HepG2 (cell line): ENCODE measurements around the gene TGM2. TPM values are rescaled to one million over a fixed set of nuclear protein-coding genes. Genes with fewer than 3 reads are reported as not detected.

ENCODE experiments used
- ATAC-seq: fragments of 200-7000 bp; cut with Tn5 transposase; 3 replicates; pipeline ENCODE4 v1.9.1; 2020; ENCODE audit warnings: mild to moderate bottlenecking, moderate library complexity
- Bru-seq: library from RNA; stranded (reverse); fragments of 400-500 nt; gene quantifications from one replicate; lab custom pipeline; 2021; lab: Mats Ljungman, UMichigan
- BruChase-seq, 2 experiments: library from RNA; stranded (reverse); fragments of 400-500 nt; gene quantifications; one replicate each; lab custom pipeline; 2021; lab: Mats Ljungman, UMichigan
- BruUV-seq: library from RNA; stranded (reverse); fragments of 400-500 nt; replicated peaks from 2 replicates; lab custom pipeline; 2021; lab: Mats Ljungman, UMichigan
- CTCF ChIA-PET: fragments of 300-600 bp; formaldehyde crosslinking; extraction: SDS; loops from one replicate; lab custom pipeline; 2021; ENCODE audit warnings: low total read pairs, inconsistent platforms, low intra/inter-chr PET ratio; lab: Yijun Ruan, JAX
- POLR2A ChIA-PET: fragments of 350-600 bp; sonication (Branson Sonifier 250); formaldehyde crosslinking; loops from one replicate; lab custom pipeline; 2020; ENCODE audit warnings: antibody characterized with exemption, inconsistent platforms; lab: Yijun Ruan, JAX
- DNase-seq: peaks from one replicate; pipeline ENCODE4 v3.0.0-alpha.2; 2015; ENCODE audit warnings: low spot score
- FAIRE-seq: peaks from 3 replicates; lab custom pipeline; 2011; peaks lifted over from hg19 to GRCh38; lab: Jason Lieb, UNC
- H2AFZ ChIP-seq: one replicate; pipeline ENCODE4 v1.6.1; 2011; ENCODE audit warnings: low read length, inconsistent platforms
- H3K27ac ChIP-seq: fragments of 300-600 bp; 3 replicates; pipeline ENCODE4 v1.8.0; 2011; ENCODE audit warnings: mixed run types, mild to moderate bottlenecking, mixed read lengths, low read length, inconsistent platforms; ENCODE audit not compliant: insufficient read depth; ENCODE audit errors: extremely low read length
- H3K27me3 ChIP-seq, 2 experiments: fragments of 200-600 bp in 1 of 2; 2 replicates in 1 of 2; 3 replicates in 1 of 2; pipeline versions ENCODE4 v1.6.0 to v1.8.0; 2011; ENCODE audit warnings: low read length in 2 of 2, mild to moderate bottlenecking in 2 of 2, moderate library complexity in 2 of 2, inconsistent platforms in 1 of 2; ENCODE audit not compliant: insufficient read depth in 2 of 2, control insufficient read depth in 1 of 2
- H3K36me3 ChIP-seq, 2 experiments: fragments of 200-600 bp in 1 of 2; replicated peaks in 1 of 2; 2 replicates in 1 of 2; 3 replicates in 1 of 2; pipeline versions ENCODE4 v1.5.1 to v1.8.0; 2011; ENCODE audit warnings: low read length in 2 of 2, inconsistent platforms in 1 of 2; ENCODE audit not compliant: insufficient read depth in 2 of 2, control insufficient read depth in 1 of 2
- H3K4me1 ChIP-seq: 2 replicates; pipeline ENCODE4 v1.5.1; 2012; ENCODE audit warnings: low read length, inconsistent platforms; ENCODE audit not compliant: insufficient read depth
- H3K4me2 ChIP-seq: 2 replicates; pipeline ENCODE4 v1.6.0; 2011; ENCODE audit warnings: low read depth, low read length, inconsistent platforms
- H3K4me3 ChIP-seq, 3 experiments: fragments of 200-600 bp in 1 of 3; sonication (generic), shearing (Covaris generic) in 1 of 3; replicated peaks in 1 of 3; 2 replicates each; pipeline ENCODE4 v1.5.1; 2011 to 2016; ENCODE audit warnings: low read length in 3 of 3, inconsistent platforms in 2 of 3, low read depth in 2 of 3, mild to moderate bottlenecking in 2 of 3, control low read depth in 1 of 3, mixed read lengths in 1 of 3; ENCODE audit not compliant: insufficient read depth in 1 of 3
- H3K79me2 ChIP-seq: one replicate; pipeline ENCODE4 v1.6.1; 2011; ENCODE audit warnings: low read length, inconsistent platforms; ENCODE audit not compliant: insufficient read depth
- H3K9ac ChIP-seq: 2 replicates; pipeline ENCODE4 v1.6.0; 2011; ENCODE audit warnings: mild to moderate bottlenecking, low read depth, low read length, inconsistent platforms; ENCODE audit not compliant: insufficient read depth
- H3K9me3 ChIP-seq: 2 replicates; pipeline ENCODE4 v1.5.1; 2012; ENCODE audit warnings: mild to moderate bottlenecking, low read length
- H4K20me1 ChIP-seq: 2 replicates; pipeline ENCODE4 v1.6.0; 2011; ENCODE audit warnings: inconsistent platforms, mild to moderate bottlenecking, low read length, moderate library complexity; ENCODE audit not compliant: insufficient read depth
- BRF2 ChIP-seq: sonication (generic); formaldehyde crosslinking; IDR thresholded peaks from 2 replicates; pipeline ENCODE4 v1.8.1; 2022; ENCODE audit warnings: mild to moderate bottlenecking, missing genetic modification reagents
- KDM2A ChIP-seq: sonication (generic); formaldehyde crosslinking; IDR thresholded peaks from 2 replicates; pipeline ENCODE4 v1.4.0; 2020; ENCODE audit warnings: low read depth, missing genetic modification reagents, borderline replicate concordance
- KDM6A ChIP-seq: IDR thresholded peaks from 2 replicates; pipeline ENCODE4 v1.6.1; 2016; ENCODE audit warnings: low read depth
- ZHX2 ChIP-seq, 2 experiments: sonication (generic) in 1 of 2; formaldehyde crosslinking in 1 of 2; IDR thresholded peaks; 2 replicates each; pipeline versions ENCODE4 v1.6.1 to v1.9.0; 2014 to 2022; ENCODE audit warnings: antibody characterized with exemption in 1 of 2, borderline replicate concordance in 1 of 2, inconsistent platforms in 1 of 2, low read depth in 1 of 2, missing genetic modification reagents in 1 of 2
- ZNF225 ChIP-seq: sonication (generic); formaldehyde crosslinking; IDR thresholded peaks from 2 replicates; pipeline ENCODE4 v1.4.0; 2020; ENCODE audit warnings: mild to moderate bottlenecking, missing genetic modification reagents
- ZNF597 ChIP-seq: sonication (generic); formaldehyde crosslinking; IDR thresholded peaks from 2 replicates; pipeline ENCODE4 v1.5.0; 2020; ENCODE audit warnings: missing genetic modification reagents
- WGBS: methylation state at CpG from one replicate; pipeline ENCODE4 v1.1.6; 2017; ENCODE audit warnings: low lambda C conversion rate; 5-methylcytosine and 5-hydroxymethylcytosine counted together
- in situ Hi-C: cut with HindIII; loops from 2 replicates; pipeline ENCODE4 v1.10.0; 2017; ENCODE audit warnings: low pct_unique_long_range_greater_than_20kb; ENCODE audit not compliant: extremely low pct_ligation_motif_present
- intact Hi-C: fragments of 100-400 bp; cut with micrococcal nuclease; formaldehyde crosslinking; loops from one replicate; pipeline ENCODE4 v1.10.0; 2022; ENCODE audit not compliant: unreplicated experiment
- long read RNA-seq, 2 experiments: library from RNA in 1 of 2; library from polyadenylated mRNA in 1 of 2; stranded (forward) in 1 of 2; unstranded in 1 of 2; transcript quantifications; one replicate each; pipeline ENCODE4 v2.0.0, GENCODE V29; 2019 to 2022
- polyA minus RNA-seq, 3 experiments: library from RNA; depleted of rRNA, polyadenylated mRNA; stranded (reverse); fragments of >200 nt; gene quantifications; 2 replicates each; pipeline ENCODE4 v1.2.3, GENCODE V29; 2011; ENCODE audit warnings: low replicate concordance in 1 of 3
- polyA plus RNA-seq, 8 experiments: library from polyadenylated mRNA; depleted of rRNA in 3 of 8; stranded (reverse) in 7 of 8; unstranded in 1 of 8; fragments of >200 nt; fragmentation: Illumina TruSeq in 4 of 8; extraction: Trizol in 4 of 8; gene quantifications; 2 replicates each; pipeline versions ENCODE4 v1.2.1 to v1.2.3, GENCODE V29; 2011 to 2016; ENCODE audit warnings: low read depth in 4 of 8, missing spikeins in 1 of 8, mixed read lengths in 1 of 8; ENCODE audit not compliant: insufficient read depth in 1 of 8
- total RNA-seq, 5 experiments: library from RNA; depleted of rRNA; stranded (reverse); fragments of >200 nt; fragmentation: Illumina TruSeq; extraction: Trizol; gene quantifications; 2 replicates each; pipeline ENCODE4 v1.2.3, GENCODE V29; 2016; ENCODE audit warnings: low read depth in 1 of 5

TGM2 gene
- total RNA-seq (2016; rRNA removed; fragmentation: Illumina TruSeq; extraction: Trizol) (4.2 and 4.5 TPM in 2 replicates), polyA plus RNA-seq (2011; rRNA removed) (46.4 and 52.3 TPM in 2 replicates), polyA minus RNA-seq (2011; rRNA and poly(A)+ RNA removed; ENCODE audit: low replicate concordance) (39.1 and 112 TPM in 2 replicates), Bru-seq, nascent RNA (percentile 45 among the genes with signal in this experiment), BruChase-seq, experiment 1, labeled RNA remaining after a 6-hour chase (percentile 57 among the genes with signal in this experiment), BruChase-seq, experiment 2, labeled RNA remaining after a 2-hour chase (percentile 44 among the genes with signal in this experiment)
- total RNA-seq (2016; cell fraction: cytosol; rRNA removed; fragmentation: Illumina TruSeq; extraction: Trizol; ENCODE audit: low read depth) = 0.61 and 0.88 TPM in 2 replicates
- 3.3 and 4.3 TPM in 2 replicates for total RNA-seq (2016; cell fraction: insoluble cytoplasmic fraction; rRNA removed; fragmentation: Illumina TruSeq; extraction: Trizol)
- total RNA-seq (2016; cell fraction: membrane; rRNA removed; fragmentation: Illumina TruSeq; extraction: Trizol) = 2.1 and 2.3 TPM in 2 replicates
- 4.3 and 4.5 TPM in 2 replicates for total RNA-seq (2016; cell fraction: nucleus; rRNA removed; fragmentation: Illumina TruSeq; extraction: Trizol)
- polyA plus RNA-seq (2011; cell fraction: cytosol; rRNA removed) = 39.7 and 45.8 TPM in 2 replicates
- 48.4 and 54.8 TPM in 2 replicates for polyA plus RNA-seq (2011; cell fraction: nucleus; rRNA removed)
- 14.4 and 32.4 TPM in 2 replicates for polyA plus RNA-seq (2012)
- 1.5 and 1.8 TPM in 2 replicates for polyA plus RNA-seq (2016; cell fraction: cytosol; fragmentation: Illumina TruSeq; extraction: Trizol; ENCODE audit: low read depth)
- 5.3 and 7.5 TPM in 2 replicates for polyA plus RNA-seq (2016; cell fraction: insoluble cytoplasmic fraction; fragmentation: Illumina TruSeq; extraction: Trizol; ENCODE audit: low read depth)
- 2.5 TPM in 2 replicates for polyA plus RNA-seq (2016; cell fraction: membrane; fragmentation: Illumina TruSeq; extraction: Trizol; ENCODE audit: low read depth)
- 7.7 and 9.8 TPM in 2 replicates for polyA plus RNA-seq (2016; cell fraction: nucleus; fragmentation: Illumina TruSeq; extraction: Trizol; ENCODE audit: insufficient read depth, low read depth)
- polyA minus RNA-seq (2011; cell fraction: cytosol; rRNA and poly(A)+ RNA removed) = 43.5 and 48.8 TPM in 2 replicates
- polyA minus RNA-seq (2011; cell fraction: nucleus; rRNA and poly(A)+ RNA removed) = 26.7 and 32.2 TPM in 2 replicates
- long read RNA-seq, experiment 1, full-length matches to known transcripts = 4 of 10 reads
- long read RNA-seq, experiment 1, partial matches to known transcripts = 5 of 10 reads
- long read RNA-seq, experiment 1, other reads (novel, unspliced or antisense) = 1 of 10 reads
- long read RNA-seq, experiment 2, full-length matches to known transcripts = 72 of 128 reads
- long read RNA-seq, experiment 2, partial matches to known transcripts = 20 of 128 reads
- long read RNA-seq, experiment 2, other reads (novel, unspliced or antisense) = 36 of 128 reads

- H4K20me1 ChIP-seq = no peaks in the 10 kb centered on the region
- no peaks in the 10 kb centered on the region for H3K27me3 ChIP-seq
- POLR2A ChIA-PET = interaction anchor here (1.8 to 5.0 kb wide), 5 partner anchors 21 to 92 kb away, joined by 5 to 37 read pairs (median 15); no protein-coding TSS in a partner anchor
- WGBS = 8% methylated on average over 36 of the region's 46 CpGs
- in situ Hi-C loops (loop anchor here (5.0 kb wide), 1 partner anchor 108 kb away; no protein-coding TSS in a partner anchor), intact Hi-C loops (loop anchor here (1.0 kb wide), 6 partner anchors 22 to 108 kb away; no protein-coding TSS in a partner anchor)
- no peak within 1 kb of the TSS for H2AFZ ChIP-seq
- CTCF ChIA-PET = interaction anchor here (0.5 to 4.4 kb wide), 9 partner anchors 39 to 132 kb away, joined by 3 to 54 read pairs (median 6); partner anchors contain the start of gene TTI1
- peak within 1 kb of the TSS; percentile 57 to 82 (median 65) for H3K4me3 ChIP-seq
- H3K9ac ChIP-seq = peak within 1 kb of the TSS; percentile 59
- H3K27ac ChIP-seq = no peak within 1 kb of the TSS
- ATAC-seq = peak; percentile 90
- no peaks in the 10 kb centered on the region for H3K79me2 ChIP-seq
- peak; percentile 77 for FAIRE-seq
- H3K36me3 ChIP-seq = no peaks in the 10 kb centered on the region; a peak in 2 of 5 replicates
- peaks cover 87% of the 10 kb centered on the region for H3K4me1 ChIP-seq
- no TSS peak for BruUV-seq
- H3K9me3 ChIP-seq = no peaks in the 10 kb centered on the region
- peak; percentile 87 for DNase-seq
- H3K4me2 ChIP-seq = peak within 1 kb of the TSS; percentile 85
- no peak for TF ChIP-seq ZHX2 (IDR thresholded peaks at IDR 0.05; ENCODE audit: low read depth)
- TF ChIP-seq ZHX2 (CRISPR knock-in tag; IDR thresholded peaks at IDR 0.05; ENCODE audit: borderline replicate concordance) = no peak
- 0 out of 2 replicates have a peak, but pooled peaks have one; percentile 35 for TF ChIP-seq BRF2
- no peak for TF ChIP-seq ZNF225 (CRISPR knock-in tag)
- TF ChIP-seq ZNF597 (CRISPR knock-in tag) = no peak
- TF ChIP-seq KDM2A = peak; percentile 91
- TF ChIP-seq KDM6A (CRISPR knock-in tag) = peak; percentile 35; the same call in 1 of the 2 replicates
These were observed at the start of gene TGM2 for GRCh38 chr20:38165089-38165965. TSS of gene TGM2 (minus strand) at chr20:38165270. CDS start at chr20:38165198, 72 bp downstream.
